Kidney (tissue), 14 donors: ENCODE results near the gene MAF. TPM values are rescaled to one million over a fixed set of nuclear protein-coding genes. Genes with fewer than 3 reads are reported as not detected.

Source experiments
- DNase-seq, 5 donors: peaks; one replicate each; pipeline ENCODE4 v3.0.0-alpha.2; 2013 to 2020
- FAIRE-seq: peaks from 2 replicates; lab custom pipeline; 2012; peaks lifted over from hg19 to GRCh38; lab: Jason Lieb, UNC
- H3K27ac ChIP-seq, 2 donors: one replicate each; pipeline ENCODE4 v1.7.0; 2013; ENCODE audit warnings: low read depth in 2 of 2, low read length in 2 of 2, inconsistent platforms in 1 of 2
- H3K27me3 ChIP-seq: one replicate; pipeline ENCODE4 v1.7.1; 2013; ENCODE audit warnings: low read length, inconsistent platforms; ENCODE audit not compliant: control insufficient read depth, insufficient read depth
- H3K36me3 ChIP-seq, 3 donors: one replicate each; pipeline versions ENCODE4 v1.7.0 to v1.7.1; 2013; ENCODE audit warnings: low read length in 3 of 3, control low read depth in 1 of 3, inconsistent platforms in 1 of 3; ENCODE audit not compliant: insufficient read depth in 3 of 3, control insufficient read depth in 2 of 3
- H3K4me1 ChIP-seq, 3 donors: one replicate each; pipeline versions ENCODE4 v1.7.0 to v1.7.1; 2013; ENCODE audit warnings: low read length in 3 of 3, inconsistent platforms in 1 of 3, low read depth in 1 of 3; ENCODE audit not compliant: control insufficient read depth in 2 of 3, insufficient read depth in 2 of 3
- H3K4me3 ChIP-seq, 3 donors: one replicate each; pipeline versions ENCODE4 v1.7.0 to v1.8.1; 2013; ENCODE audit warnings: low read length in 3 of 3, control low read depth in 1 of 3, inconsistent platforms in 1 of 3
- H3K9ac ChIP-seq, 3 donors: one replicate each; pipeline versions ENCODE4 v1.7.0 to v1.7.1; 2013; ENCODE audit warnings: low read length in 3 of 3, control low read depth in 1 of 3, inconsistent platforms in 1 of 3
- H3K9me3 ChIP-seq, 3 donors: one replicate each; pipeline versions ENCODE4 v1.7.0 to v1.7.1; 2013; ENCODE audit warnings: low read length in 3 of 3, control low read depth in 1 of 3, inconsistent platforms in 1 of 3; ENCODE audit not compliant: control insufficient read depth in 2 of 3, insufficient read depth in 1 of 3
- intact Hi-C: fragments of 100-400 bp; cut with DNase I; formaldehyde crosslinking; loops from one replicate; pipeline ENCODE4 v1.11.1; 2022
- polyA plus RNA-seq: library from polyadenylated mRNA; stranded (reverse); fragments of 350-450 nt; fragmentation: Illumina TruSeq; extraction: RNeasy Lipid Tissue Mini Kit (QIAGEN cat#74804); gene quantifications from one replicate; pipeline ENCODE4 v1.2.3, GENCODE V29; 2014; ENCODE audit warnings: low read depth, low replicate concordance; ENCODE audit not compliant: insufficient read depth
- total RNA-seq: library from RNA; stranded (reverse); fragmentation: NEBNext Ultra II Directional; extraction: Animal tissue kit (Norgen Biotek cat#: 25700); gene quantifications from one replicate; pipeline ENCODE4 v1.2.1, GENCODE V29; 2021
- TF ChIP-seq, protein P1 (sequence below): IDR thresholded peaks from 3 replicates; pipeline ENCODE4 v1.5.1; 2012; ENCODE audit warnings: mild to moderate bottlenecking, moderate library complexity, borderline replicate concordance; ENCODE audit not compliant: insufficient read depth; ENCODE audit errors: extremely low read depth
- donor health status: control.
- donor health status: control.
- donor health status: control.
- donor health status: control.
- donor health status: control.
- donor health status: DM: yes; HTN: yes; CAD: no.
- donor health status: Normal renal cell carcinoma (clear cell type).

Gene MAF
- total and polyA plus RNA-seq, 2 donors from 2014 or later = 47.1 to 70.1 TPM

GRCh38 chr16:79623062-79623461 lies 22.5 kb upstream of the MAF start:
- no peaks in the 10 kb centered on the region for H3K36me3 ChIP-seq
- no peak overlapping the region for H3K27ac ChIP-seq
- no peak overlapping the region for H3K9ac ChIP-seq
- FAIRE-seq = no peak
- intact Hi-C loops = no loop called here
- no peaks in the 10 kb centered on the region for H3K4me1 ChIP-seq
- H3K4me3 ChIP-seq = no peak overlapping the region
- no peaks in the 10 kb centered on the region for H3K9me3 ChIP-seq
- no peaks in the 10 kb centered on the region for H3K27me3 ChIP-seq
- no peak for DNase-seq
- TF ChIP-seq, protein P1, sequence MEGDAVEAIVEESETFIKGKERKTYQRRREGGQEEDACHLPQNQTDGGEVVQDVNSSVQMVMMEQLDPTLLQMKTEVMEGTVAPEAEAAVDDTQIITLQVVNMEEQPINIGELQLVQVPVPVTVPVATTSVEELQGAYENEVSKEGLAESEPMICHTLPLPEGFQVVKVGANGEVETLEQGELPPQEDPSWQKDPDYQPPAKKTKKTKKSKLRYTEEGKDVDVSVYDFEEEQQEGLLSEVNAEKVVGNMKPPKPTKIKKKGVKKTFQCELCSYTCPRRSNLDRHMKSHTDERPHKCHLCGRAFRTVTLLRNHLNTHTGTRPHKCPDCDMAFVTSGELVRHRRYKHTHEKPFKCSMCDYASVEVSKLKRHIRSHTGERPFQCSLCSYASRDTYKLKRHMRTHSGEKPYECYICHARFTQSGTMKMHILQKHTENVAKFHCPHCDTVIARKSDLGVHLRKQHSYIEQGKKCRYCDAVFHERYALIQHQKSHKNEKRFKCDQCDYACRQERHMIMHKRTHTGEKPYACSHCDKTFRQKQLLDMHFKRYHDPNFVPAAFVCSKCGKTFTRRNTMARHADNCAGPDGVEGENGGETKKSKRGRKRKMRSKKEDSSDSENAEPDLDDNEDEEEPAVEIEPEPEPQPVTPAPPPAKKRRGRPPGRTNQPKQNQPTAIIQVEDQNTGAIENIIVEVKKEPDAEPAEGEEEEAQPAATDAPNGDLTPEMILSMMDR = no peak

DNA sequence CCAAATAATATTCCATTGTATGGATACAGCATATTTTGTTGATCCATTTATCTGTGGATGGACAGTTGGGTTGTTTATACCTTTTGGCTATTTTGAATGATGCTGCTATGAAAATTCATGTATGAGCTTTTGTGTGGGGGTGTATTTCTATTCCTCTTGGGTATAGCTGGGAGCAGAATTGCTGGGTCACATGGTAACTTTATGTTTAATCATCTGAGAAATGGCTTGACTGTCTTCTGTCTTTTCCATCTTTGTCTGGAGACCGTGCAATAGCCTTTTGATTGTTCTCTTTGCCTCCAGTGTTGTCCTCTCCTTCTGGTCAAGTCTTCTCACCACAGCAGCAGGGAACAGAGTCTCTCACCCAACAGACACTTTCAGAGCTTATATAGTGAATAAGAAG lies 20.5 kb upstream of the MAF start:
- Histone ChIP-seq H3K36me3 (no peaks in the 10 kb centered on the region), H3K9me3 (no peaks in the 10 kb centered on the region), H3K27me3 (no peaks in the 10 kb centered on the region), H3K4me3 (no peak overlapping the region), H3K27ac (no peak overlapping the region), H3K4me1 (no peaks in the 10 kb centered on the region), H3K9ac (no peak overlapping the region)
- intact Hi-C loops = no loop called here
- no peak for FAIRE-seq
- DNase-seq = no peak
- TF ChIP-seq, protein P1 = no peak

GRCh38 chr16:79618692-79619050 lies 18.1 kb upstream of the MAF start:
- TF ChIP-seq, protein P1 = no peak
- Histone ChIP-seq H3K4me3 (no peak overlapping the region), H3K27ac (no peak overlapping the region), H3K27me3 (no peaks in the 10 kb centered on the region), H3K4me1 (no peaks in the 10 kb centered on the region), H3K36me3 (no peaks in the 10 kb centered on the region), H3K9me3 (no peaks in the 10 kb centered on the region), H3K9ac (no peak overlapping the region)
- DNase-seq = no peak
- intact Hi-C loops = no loop called here
- no peak for FAIRE-seq

GRCh38 chr16:79618041-79618691 lies 17.6 kb upstream of the MAF start:
- no peaks in the 10 kb centered on the region for H3K27me3 ChIP-seq
- no peak for DNase-seq
- TF ChIP-seq, protein P1 = no peak
- no peak for FAIRE-seq
- H3K4me3 ChIP-seq = no peak overlapping the region
- H3K9me3 ChIP-seq = no peaks in the 10 kb centered on the region
- H3K9ac ChIP-seq = no peak overlapping the region
- H3K36me3 ChIP-seq = no peaks in the 10 kb centered on the region
- no peaks in the 10 kb centered on the region for H3K4me1 ChIP-seq
- intact Hi-C loops = no loop called here
- H3K27ac ChIP-seq = no peak overlapping the region
